Activated T-cell treated with anti-CD3 and anti-CD28 coated beads, Interleukin-2, amount 50 U/mL, for 4 hours (primary cell): ENCODE measurements around the gene P3H1. TPM values are rescaled to one million over a fixed set of nuclear protein-coding genes. Genes with fewer than 3 reads are reported as not detected.

ENCODE experiments used
- ATAC-seq, 2 donors: fragments of 200-7000 bp; cut with Tn5 transposase; one replicate each; pipeline ENCODE4 v1.10.0; 2021
- DNase-seq: peaks from one replicate; pipeline ENCODE4 v3.0.0-alpha.2; 2020
- H3K27me3 Mint-ChIP-seq: one replicate; pipeline ENCODE4 v1.8.0; 2021; ENCODE audit warnings: low read depth, mixed read lengths
- H3K36me3 Mint-ChIP-seq: one replicate; pipeline ENCODE4 v1.8.0; 2022; ENCODE audit warnings: mixed read lengths; ENCODE audit not compliant: insufficient read depth
- H3K4me1 Mint-ChIP-seq: one replicate; pipeline ENCODE4 v1.8.0; 2021; ENCODE audit warnings: low read depth, mixed read lengths
- H3K4me3 Mint-ChIP-seq: one replicate; pipeline ENCODE4 v1.8.0; 2021; ENCODE audit warnings: mild to moderate bottlenecking, moderate library complexity, mixed read lengths
- H3K9me3 Mint-ChIP-seq: one replicate; pipeline ENCODE4 v1.8.0; 2021; ENCODE audit warnings: mixed read lengths
- total RNA-seq, 3 donors: library from RNA; stranded (reverse); gene quantifications; one replicate each; pipeline ENCODE4 v1.2.1, GENCODE V29; 2021

The P3H1 gene
- total RNA-seq, 3 donors from 2014 or later, result 40.4 to 44.7 (median 41.6) TPM

DNA sequence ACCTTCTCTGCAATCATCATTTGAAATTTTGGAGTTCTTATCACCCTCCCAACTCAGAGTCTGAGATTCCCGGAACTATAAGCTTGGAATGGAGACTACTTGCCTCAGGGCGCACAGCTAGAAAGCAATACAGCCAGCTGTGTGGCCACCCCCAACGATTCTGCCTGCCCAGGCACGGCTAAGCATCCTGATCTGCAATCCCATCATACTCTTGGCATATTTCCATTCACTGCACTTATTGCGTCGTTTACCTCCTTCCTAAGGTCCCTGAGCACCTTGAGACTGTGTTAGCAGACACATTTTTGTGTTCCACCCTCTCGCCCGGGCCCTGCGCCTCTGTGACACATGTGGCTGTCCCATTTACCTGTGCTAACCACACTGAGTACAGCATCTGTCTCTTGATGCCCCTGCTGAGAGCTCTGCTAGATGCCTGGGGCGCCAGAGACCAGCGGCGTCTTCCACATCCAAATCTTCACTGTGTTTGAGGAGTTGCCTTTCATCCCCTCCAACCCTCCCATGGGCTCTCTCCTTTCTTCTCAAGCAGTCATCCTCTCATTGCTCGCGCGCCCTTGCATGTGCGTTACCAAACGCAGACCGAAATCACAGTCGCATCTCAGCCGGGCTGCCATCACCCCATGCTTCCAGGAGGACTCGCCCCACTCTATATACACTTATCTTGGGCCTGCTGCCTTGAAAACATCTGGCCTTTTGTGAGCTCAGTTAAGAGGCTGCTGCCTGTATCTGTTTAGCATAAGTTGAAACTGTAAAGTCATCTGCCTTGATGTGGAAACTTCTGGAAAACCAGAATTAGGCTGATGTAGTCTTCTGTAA is 23.3 kb downstream of the P3H1 start:
- peaks cover 9% of the 10 kb centered on the region for H3K36me3 Mint-ChIP-seq
- no peaks in the 10 kb centered on the region for H3K27me3 Mint-ChIP-seq
- H3K4me3 Mint-ChIP-seq, result no peak overlapping the region
- no peak for ATAC-seq
- no peak for DNase-seq
- no peaks in the 10 kb centered on the region for H3K9me3 Mint-ChIP-seq
- H3K4me1 Mint-ChIP-seq, result no peaks in the 10 kb centered on the region

DNA sequence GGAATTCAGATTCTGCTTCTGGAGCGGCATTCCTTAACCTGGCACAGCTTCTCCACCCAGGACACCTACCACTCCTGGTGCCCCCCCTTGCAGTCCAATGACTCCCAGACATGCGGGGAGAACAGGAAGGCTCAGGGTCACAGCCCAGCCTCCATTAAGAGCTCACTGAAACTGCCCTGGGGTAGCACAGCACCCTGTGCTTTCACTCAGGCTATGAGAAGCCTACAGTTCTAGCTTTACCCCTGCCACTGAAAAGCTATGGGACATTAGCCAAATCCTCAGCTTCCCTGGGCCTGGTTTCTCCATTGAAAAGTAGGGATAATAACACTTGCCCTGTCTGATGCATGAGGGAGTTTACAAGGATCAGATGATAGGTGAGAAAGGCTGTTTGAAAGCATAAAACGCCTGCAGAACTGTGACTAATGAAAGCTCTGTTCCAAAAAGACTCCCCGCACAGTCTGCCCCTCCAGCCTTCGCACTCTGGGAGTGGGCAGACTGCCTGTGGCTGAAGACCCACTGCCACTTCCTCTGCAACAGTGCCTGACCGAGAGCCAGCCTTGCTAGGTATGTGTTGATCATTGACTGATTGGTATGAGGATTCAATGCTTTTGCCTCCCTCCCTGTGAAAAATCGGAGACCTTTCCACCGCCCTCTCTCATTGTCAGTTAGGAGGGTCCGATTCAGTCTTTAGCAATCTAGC is 24.1 kb downstream of the P3H1 start:
- DNase-seq, result no peak
- no peak for ATAC-seq
- no peaks in the 10 kb centered on the region for H3K27me3 Mint-ChIP-seq
- no peak overlapping the region for H3K4me3 Mint-ChIP-seq
- no peaks in the 10 kb centered on the region for H3K9me3 Mint-ChIP-seq
- H3K4me1 Mint-ChIP-seq, result no peaks in the 10 kb centered on the region
- peaks cover 3% of the 10 kb centered on the region for H3K36me3 Mint-ChIP-seq

DNA sequence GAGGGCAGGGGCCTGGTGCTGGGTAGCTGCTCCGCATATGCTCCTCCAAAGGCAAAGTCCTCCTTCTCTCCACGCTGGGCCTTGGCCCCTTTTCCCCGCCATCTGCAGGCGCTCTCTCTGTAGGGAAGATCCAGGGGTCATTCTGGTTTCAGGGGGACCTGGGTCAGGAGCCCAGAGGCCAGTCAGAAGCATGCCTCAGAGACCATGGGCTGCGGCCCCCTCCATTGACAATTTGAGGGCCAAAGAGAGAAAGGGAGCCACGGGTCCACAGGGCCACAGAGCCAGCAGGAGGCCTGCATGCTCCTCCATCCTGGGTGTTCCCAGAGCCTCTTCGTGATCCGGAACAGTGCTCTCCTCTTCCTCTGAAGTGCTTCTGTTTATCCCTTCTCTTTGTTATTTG is 24.7 kb downstream of the P3H1 start:
- ATAC-seq (no peak), DNase-seq (no peak)
- Mint-ChIP-seq H3K36me3 (peaks cover 3% of the 10 kb centered on the region), H3K27me3 (no peaks in the 10 kb centered on the region), H3K9me3 (no peaks in the 10 kb centered on the region), H3K4me3 (no peak overlapping the region), H3K4me1 (peaks cover 3% of the 10 kb centered on the region)

DNA sequence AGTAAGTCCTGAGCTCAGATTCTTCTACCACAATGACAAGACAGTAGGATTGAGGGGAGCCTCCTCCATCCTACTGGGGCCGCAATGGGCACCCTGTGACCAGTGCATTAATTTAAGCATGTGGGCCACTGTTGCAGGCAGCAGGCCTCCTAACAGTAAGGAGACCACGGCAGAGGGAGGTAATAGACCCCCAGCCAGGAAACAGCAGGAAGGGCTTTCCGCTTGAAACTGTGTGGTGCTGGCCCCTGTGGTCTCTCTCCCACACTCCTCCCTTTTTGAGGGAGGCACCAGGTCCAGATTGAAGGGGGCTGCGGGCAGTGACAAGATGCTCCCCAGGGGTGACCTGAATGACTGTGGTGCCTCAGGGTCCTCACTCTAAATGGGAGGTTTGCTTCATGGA is 25.1 kb downstream of the P3H1 start:
- H3K4me3 Mint-ChIP-seq, result no peak overlapping the region
- no peak for ATAC-seq
- H3K36me3 Mint-ChIP-seq, result peaks cover 3% of the 10 kb centered on the region
- DNase-seq, result no peak
- H3K4me1 Mint-ChIP-seq, result peaks cover 5% of the 10 kb centered on the region
- H3K9me3 Mint-ChIP-seq, result no peaks in the 10 kb centered on the region
- H3K27me3 Mint-ChIP-seq, result no peaks in the 10 kb centered on the region

DNA sequence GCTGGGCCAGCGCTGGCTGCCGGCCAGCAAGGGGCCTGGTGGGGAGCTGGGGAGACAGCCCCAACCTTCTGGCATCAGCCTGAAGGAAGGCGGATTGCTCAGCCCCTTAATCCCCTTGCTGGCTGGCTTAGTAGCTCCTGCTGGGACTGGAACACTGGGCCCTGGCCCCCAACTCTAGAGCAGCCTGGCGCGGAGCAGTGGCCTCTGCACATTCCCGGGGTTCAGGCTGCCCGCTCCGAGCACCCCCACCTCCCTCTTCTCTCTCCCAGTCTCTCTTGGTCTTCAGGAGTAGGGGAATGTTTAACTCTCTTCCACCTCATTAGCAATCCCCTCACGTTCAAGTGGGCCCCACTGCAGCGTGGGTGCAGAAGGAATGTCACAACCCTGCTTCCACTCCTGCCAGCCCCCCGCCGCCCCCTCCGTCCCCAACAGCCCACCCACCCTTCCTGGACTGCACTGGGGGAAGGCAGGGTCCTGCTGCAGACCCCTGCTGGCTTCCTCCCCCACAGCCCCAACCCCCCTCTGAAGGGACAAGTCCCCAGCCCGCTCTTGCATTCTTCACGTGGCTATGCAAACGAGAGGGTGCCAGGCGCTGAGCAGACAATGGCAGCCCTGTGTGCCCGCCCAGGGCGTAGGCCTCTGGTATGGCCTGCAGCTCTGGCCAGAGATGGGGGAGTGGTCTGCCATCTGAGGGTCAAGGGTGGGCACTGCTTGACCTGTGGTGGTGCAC is 25.8 kb downstream of the P3H1 start:
- Mint-ChIP-seq H3K4me1 (peaks cover 5% of the 10 kb centered on the region), H3K36me3 (peaks cover 3% of the 10 kb centered on the region), H3K4me3 (no peak overlapping the region), H3K27me3 (no peaks in the 10 kb centered on the region), H3K9me3 (no peaks in the 10 kb centered on the region)
- ATAC-seq, result no peak
- DNase-seq, result no peak

DNA sequence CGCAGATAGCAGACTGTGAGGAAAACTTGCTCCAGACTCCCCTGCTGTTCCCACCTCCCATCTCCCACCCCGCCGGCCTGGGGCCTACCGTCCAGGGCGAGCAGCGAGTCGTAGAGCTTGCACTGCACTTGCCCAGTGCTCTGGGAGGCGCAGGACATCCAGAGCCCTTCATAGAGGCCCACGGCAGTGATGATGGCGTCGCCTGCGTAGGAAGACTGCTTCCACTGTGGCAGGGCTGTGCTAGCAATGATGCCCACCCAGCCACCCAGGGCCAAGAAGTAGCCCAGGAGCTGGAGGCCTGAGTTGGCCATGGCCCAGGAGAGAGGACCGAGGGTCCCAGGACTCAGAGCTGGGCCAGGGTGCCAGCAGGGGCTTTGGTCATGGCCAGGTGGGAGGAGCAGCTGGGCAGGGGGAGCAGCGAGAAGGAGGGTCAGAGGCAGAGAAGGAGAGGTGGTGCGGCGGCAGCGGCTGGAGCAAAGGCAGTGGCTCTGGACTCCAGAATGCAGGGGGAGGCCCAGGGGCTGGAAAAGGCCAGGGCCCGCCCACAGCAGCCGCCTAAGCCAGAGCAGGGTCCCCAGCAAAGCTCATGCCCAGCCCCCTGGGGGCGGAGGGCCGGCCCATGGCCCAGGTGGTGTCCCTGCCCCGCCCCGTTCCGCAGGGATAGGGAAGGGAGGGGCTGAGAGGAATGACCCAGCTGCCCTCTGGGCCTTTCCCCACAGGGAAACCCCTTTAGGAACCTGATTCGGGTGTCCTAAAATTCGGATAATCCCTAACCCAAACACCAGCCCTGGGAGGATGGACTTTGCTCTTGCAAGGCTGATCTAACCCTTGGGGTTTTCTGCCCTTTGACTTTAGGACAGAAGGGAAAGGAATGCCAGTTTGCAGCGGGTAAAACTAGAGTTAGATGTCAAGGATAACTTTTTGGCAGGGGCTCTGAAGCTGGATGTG is 26.8 kb downstream of the P3H1 start, which contains the start of gene CLDN19:
Gene CLDN19 (minus strand): TSS at position 484 of the 948 bp plus-strand sequence. CDS start 173 bp downstream, at position 311.
- no peak within 1 kb of the TSS for H3K4me3 Mint-ChIP-seq
- DNase-seq, result no peak
- H3K4me1 Mint-ChIP-seq, result peaks cover 5% of the 10 kb centered on the region
- no peak for ATAC-seq
- no peaks in the 10 kb centered on the region for H3K27me3 Mint-ChIP-seq
- H3K36me3 Mint-ChIP-seq, result no peaks in the 10 kb centered on the region
- H3K9me3 Mint-ChIP-seq, result no peaks in the 10 kb centered on the region

DNA sequence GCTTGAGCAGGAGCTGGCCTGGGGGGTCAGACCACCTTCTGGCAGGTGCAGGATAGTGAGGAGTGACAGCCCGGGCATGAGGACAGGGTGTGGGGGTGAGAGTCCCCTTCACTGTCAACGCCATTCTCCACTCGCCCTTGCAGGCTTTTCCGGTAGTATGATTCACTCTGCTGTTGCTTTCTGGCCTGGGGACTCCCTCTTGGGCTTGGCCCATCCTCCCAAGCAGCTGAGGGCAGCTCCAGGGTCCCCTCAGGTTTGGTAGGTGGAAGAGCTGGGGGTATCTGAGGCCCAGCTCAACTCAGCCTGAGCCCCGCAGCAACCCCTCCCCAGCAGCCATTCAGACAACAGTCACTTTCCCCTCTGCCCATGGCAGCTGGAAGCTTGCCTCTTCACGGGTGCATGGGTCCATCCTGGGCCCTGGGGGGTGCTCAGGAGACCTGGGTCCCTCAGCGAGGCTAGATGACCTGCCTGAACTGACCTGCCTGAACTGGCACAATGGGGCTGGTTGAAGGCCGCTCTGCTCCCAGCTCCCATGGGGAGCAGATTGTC is 28.1 kb downstream of the P3H1 start:
- Mint-ChIP-seq H3K4me3 (no peak overlapping the region), H3K27me3 (no peaks in the 10 kb centered on the region), H3K36me3 (no peaks in the 10 kb centered on the region), H3K4me1 (peaks cover 5% of the 10 kb centered on the region), H3K9me3 (no peaks in the 10 kb centered on the region)
- DNase-seq (no peak), ATAC-seq (no peak)

DNA sequence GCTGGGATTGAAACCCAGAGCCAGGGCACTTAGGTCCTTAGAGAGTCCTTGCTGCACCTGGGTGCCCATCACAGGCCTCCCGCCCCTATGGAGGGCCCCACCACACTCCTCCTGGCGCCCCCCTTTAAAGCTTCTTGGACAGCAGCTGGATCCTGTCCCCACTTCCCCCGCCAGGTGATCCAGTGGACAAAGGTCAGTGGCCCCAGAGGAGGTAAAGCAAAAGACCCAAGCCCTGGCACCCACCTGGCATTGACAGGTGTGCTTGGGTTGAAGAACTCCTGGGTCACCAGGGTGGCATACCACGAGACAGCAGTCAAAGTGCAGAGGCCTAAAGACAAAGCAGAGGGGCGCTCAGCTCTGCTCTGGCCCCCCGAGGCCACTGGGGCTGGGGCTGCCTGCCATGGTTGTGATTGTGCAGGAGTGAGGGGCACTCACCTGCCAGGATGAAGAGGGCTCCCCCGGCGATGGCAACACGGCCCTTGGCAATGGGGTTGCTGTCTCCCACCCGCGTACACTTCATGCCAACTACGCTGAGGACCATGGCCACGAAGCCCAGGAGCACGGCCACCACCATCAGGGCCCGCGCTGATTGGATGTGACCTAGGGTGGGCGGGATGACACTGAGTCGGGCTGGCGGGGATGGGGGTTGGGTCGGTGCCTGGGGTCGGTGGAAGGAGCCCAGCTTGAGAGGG is 28.7 kb downstream of the P3H1 start:
- Mint-ChIP-seq H3K36me3 (no peaks in the 10 kb centered on the region), H3K4me1 (peaks cover 5% of the 10 kb centered on the region), H3K4me3 (no peak overlapping the region), H3K27me3 (no peaks in the 10 kb centered on the region), H3K9me3 (no peaks in the 10 kb centered on the region)
- ATAC-seq, result no peak
- DNase-seq, result no peak

DNA sequence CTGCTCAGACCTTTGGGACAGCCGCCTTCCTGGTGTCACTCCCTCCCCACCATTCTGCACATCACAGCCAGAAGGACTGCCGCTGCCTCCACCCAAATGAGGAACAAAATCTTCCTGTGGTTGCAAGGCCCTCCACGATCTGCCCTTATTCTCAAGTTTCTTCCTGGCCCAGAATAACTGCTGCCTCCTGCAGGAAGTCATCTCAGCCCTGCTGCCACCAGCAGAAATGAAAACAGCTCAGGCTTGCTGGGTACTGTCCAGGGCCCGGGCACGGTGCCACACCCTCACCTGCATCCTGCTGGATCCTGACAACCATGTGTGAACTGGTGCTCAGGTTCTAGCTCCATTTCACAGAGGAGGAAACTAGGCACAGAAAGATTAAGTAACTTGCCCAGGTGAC is 29.6 kb downstream of the P3H1 start:
- ATAC-seq (no peak), DNase-seq (no peak)
- Mint-ChIP-seq H3K36me3 (no peaks in the 10 kb centered on the region), H3K4me3 (no peak overlapping the region), H3K27me3 (no peaks in the 10 kb centered on the region), H3K9me3 (no peaks in the 10 kb centered on the region), H3K4me1 (peaks cover 5% of the 10 kb centered on the region)

DNA sequence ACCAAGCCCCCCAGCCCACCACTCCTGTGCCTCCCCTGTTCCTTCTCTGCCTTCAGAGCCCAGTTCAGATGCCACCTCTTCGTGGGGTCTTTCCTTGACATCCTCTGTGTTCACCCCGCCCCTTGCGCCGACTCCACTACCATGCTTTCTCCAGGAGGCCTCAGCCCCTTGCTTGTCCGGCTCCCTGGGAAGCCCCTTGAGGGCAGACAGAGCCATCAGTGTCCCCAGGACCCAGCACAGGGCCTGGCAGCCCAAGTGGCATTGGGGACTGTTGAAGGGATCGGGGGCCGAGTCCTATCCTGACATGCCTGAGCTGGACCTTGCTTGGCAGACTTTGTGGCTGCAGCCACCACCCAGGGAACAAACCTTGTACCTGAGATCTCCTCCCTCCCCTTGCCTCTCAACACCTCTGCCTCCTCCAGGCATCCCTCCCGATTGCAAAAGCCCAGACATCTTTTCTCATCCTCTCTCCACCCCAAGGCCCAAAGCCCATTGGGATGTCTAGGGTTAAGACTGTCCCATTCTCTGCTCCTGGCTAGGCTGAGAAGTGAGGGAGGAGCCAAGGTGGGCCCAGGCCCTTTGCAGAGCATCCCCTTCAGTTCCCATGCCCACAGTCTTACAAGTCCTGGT is 30.1 kb downstream of the P3H1 start:
- ATAC-seq (no peak), DNase-seq (no peak)
- Mint-ChIP-seq H3K4me3 (no peak overlapping the region), H3K36me3 (no peaks in the 10 kb centered on the region), H3K27me3 (no peaks in the 10 kb centered on the region), H3K9me3 (no peaks in the 10 kb centered on the region), H3K4me1 (peaks cover 5% of the 10 kb centered on the region)

DNA sequence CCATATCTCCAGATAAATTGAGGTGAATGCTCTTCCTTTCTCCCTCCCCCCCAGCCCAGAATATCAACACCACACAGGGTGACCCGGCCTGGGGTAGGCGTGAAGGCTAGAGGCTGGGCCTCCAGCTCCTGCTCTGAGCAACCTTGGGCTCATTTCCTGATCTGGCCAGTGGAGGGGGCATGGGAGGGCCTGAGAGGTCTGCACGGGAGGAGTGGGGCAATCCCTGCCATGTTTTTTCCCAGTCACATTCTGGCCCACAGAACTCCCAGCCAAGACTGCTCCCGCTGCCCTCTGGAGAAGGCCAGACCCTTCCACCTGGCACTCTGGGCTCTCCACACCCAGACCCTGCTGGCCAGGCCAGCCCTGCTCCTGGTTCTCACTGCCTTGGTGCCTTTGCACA is 30.7 kb downstream of the P3H1 start:
- no peak overlapping the region for H3K4me3 Mint-ChIP-seq

DNA sequence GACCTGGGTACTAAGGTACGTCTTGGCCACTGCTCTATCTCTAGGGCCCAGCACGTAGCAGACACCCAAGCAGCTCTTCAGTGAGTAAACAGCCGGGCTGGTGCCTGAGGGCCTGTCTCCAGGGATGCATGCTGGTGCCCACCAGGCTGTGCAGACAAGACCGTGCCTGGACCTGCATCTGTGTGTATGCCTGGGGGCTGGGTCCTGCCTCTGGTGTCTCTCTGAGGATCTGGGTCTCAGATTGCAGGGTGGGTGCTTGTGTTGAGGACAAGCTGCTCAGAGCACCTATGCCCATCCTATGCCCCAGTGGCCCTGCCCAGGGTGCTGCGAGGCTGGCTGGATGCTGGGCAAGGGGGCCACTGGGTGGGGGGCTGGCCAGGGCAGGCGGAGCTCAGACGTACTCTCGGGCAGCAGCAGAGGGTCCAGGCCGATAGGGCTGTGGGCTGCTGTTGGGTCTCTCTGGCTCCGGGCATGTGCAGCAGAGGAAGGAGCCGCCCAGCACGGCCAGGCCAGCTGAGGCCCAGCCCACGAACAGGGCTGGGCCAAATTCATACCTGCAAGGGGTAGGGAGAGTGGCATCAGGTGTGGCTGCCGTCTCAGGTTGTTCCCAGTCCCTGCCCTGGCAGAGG is 31.2 kb downstream of the P3H1 start:
- Mint-ChIP-seq H3K4me3 (no peak overlapping the region), H3K9me3 (no peaks in the 10 kb centered on the region), H3K27me3 (no peaks in the 10 kb centered on the region), H3K36me3 (no peaks in the 10 kb centered on the region), H3K4me1 (peaks cover 5% of the 10 kb centered on the region)
- no peak for ATAC-seq
- no peak for DNase-seq

More for the DNA sequence above, 30.7 kb downstream of the P3H1 start:
- no peaks in the 10 kb centered on the region for H3K27me3 Mint-ChIP-seq
- DNase-seq (no peak), ATAC-seq (no peak)
- peaks cover 5% of the 10 kb centered on the region for H3K4me1 Mint-ChIP-seq
- no peaks in the 10 kb centered on the region for H3K9me3 Mint-ChIP-seq
- H3K36me3 Mint-ChIP-seq, result no peaks in the 10 kb centered on the region
